HepG2 (cell line): ENCODE data around the gene MGAT5. TPM values are rescaled to one million over a fixed set of nuclear protein-coding genes. Genes with fewer than 3 reads are reported as not detected.

Source experiments
- ATAC-seq: fragments of 200-7000 bp; cut with Tn5 transposase; 3 replicates; pipeline ENCODE4 v1.9.1; 2020; ENCODE audit warnings: mild to moderate bottlenecking, moderate library complexity
- BruUV-seq: library from RNA; stranded (reverse); fragments of 400-500 nt; replicated peaks from 2 replicates; lab custom pipeline; 2021; lab: Mats Ljungman, UMichigan
- CTCF ChIA-PET: fragments of 300-600 bp; formaldehyde crosslinking; extraction: SDS; loops from one replicate; lab custom pipeline; 2021; ENCODE audit warnings: low total read pairs, inconsistent platforms, low intra/inter-chr PET ratio; lab: Yijun Ruan, JAX
- POLR2A ChIA-PET: fragments of 350-600 bp; sonication (Branson Sonifier 250); formaldehyde crosslinking; loops from one replicate; lab custom pipeline; 2020; ENCODE audit warnings: antibody characterized with exemption, inconsistent platforms; lab: Yijun Ruan, JAX
- DNase-seq: peaks from one replicate; pipeline ENCODE4 v3.0.0-alpha.2; 2015; ENCODE audit warnings: low spot score
- FAIRE-seq: peaks from 3 replicates; lab custom pipeline; 2011; peaks lifted over from hg19 to GRCh38; lab: Jason Lieb, UNC
- H2AFZ ChIP-seq: one replicate; pipeline ENCODE4 v1.6.1; 2011; ENCODE audit warnings: low read length, inconsistent platforms
- H3K27ac ChIP-seq: fragments of 300-600 bp; 3 replicates; pipeline ENCODE4 v1.8.0; 2011; ENCODE audit warnings: mixed run types, mild to moderate bottlenecking, mixed read lengths, low read length, inconsistent platforms; ENCODE audit not compliant: insufficient read depth; ENCODE audit errors: extremely low read length
- H3K27me3 ChIP-seq, 2 experiments: fragments of 200-600 bp in 1 of 2; 2 replicates in 1 of 2; 3 replicates in 1 of 2; pipeline versions ENCODE4 v1.6.0 to v1.8.0; 2011; ENCODE audit warnings: low read length in 2 of 2, mild to moderate bottlenecking in 2 of 2, moderate library complexity in 2 of 2, inconsistent platforms in 1 of 2; ENCODE audit not compliant: insufficient read depth in 2 of 2, control insufficient read depth in 1 of 2
- H3K36me3 ChIP-seq, 2 experiments: fragments of 200-600 bp in 1 of 2; replicated peaks in 1 of 2; 2 replicates in 1 of 2; 3 replicates in 1 of 2; pipeline versions ENCODE4 v1.5.1 to v1.8.0; 2011; ENCODE audit warnings: low read length in 2 of 2, inconsistent platforms in 1 of 2; ENCODE audit not compliant: insufficient read depth in 2 of 2, control insufficient read depth in 1 of 2
- H3K4me1 ChIP-seq: 2 replicates; pipeline ENCODE4 v1.5.1; 2012; ENCODE audit warnings: low read length, inconsistent platforms; ENCODE audit not compliant: insufficient read depth
- H3K4me2 ChIP-seq: 2 replicates; pipeline ENCODE4 v1.6.0; 2011; ENCODE audit warnings: low read depth, low read length, inconsistent platforms
- H3K4me3 ChIP-seq, 3 experiments: fragments of 200-600 bp in 1 of 3; sonication (generic), shearing (Covaris generic) in 1 of 3; replicated peaks in 1 of 3; 2 replicates each; pipeline ENCODE4 v1.5.1; 2011 to 2016; ENCODE audit warnings: low read length in 3 of 3, inconsistent platforms in 2 of 3, low read depth in 2 of 3, mild to moderate bottlenecking in 2 of 3, control low read depth in 1 of 3, mixed read lengths in 1 of 3; ENCODE audit not compliant: insufficient read depth in 1 of 3
- H3K79me2 ChIP-seq: one replicate; pipeline ENCODE4 v1.6.1; 2011; ENCODE audit warnings: low read length, inconsistent platforms; ENCODE audit not compliant: insufficient read depth
- H3K9ac ChIP-seq: 2 replicates; pipeline ENCODE4 v1.6.0; 2011; ENCODE audit warnings: mild to moderate bottlenecking, low read depth, low read length, inconsistent platforms; ENCODE audit not compliant: insufficient read depth
- H3K9me3 ChIP-seq: 2 replicates; pipeline ENCODE4 v1.5.1; 2012; ENCODE audit warnings: mild to moderate bottlenecking, low read length
- H4K20me1 ChIP-seq: 2 replicates; pipeline ENCODE4 v1.6.0; 2011; ENCODE audit warnings: inconsistent platforms, mild to moderate bottlenecking, low read length, moderate library complexity; ENCODE audit not compliant: insufficient read depth
- CHD4 ChIP-seq: fragments of 200-600 bp; sonication (generic); IDR thresholded peaks from 2 replicates; pipeline ENCODE4 v1.7.0; 2017; ENCODE audit warnings: mild to moderate bottlenecking, low read length, borderline replicate concordance
- EZH2 ChIP-seq: conservative IDR thresholded peaks from 2 replicates; pipeline ENCODE4 v1.6.1; 2012; ENCODE audit warnings: mild to moderate bottlenecking, low read depth, low read length, moderate library complexity
- ONECUT2 ChIP-seq: sonication (generic); formaldehyde crosslinking; IDR thresholded peaks from 2 replicates; pipeline ENCODE4 v1.4.0; 2020; ENCODE audit warnings: missing genetic modification reagents
- PAWR ChIP-seq: sonication (generic); formaldehyde crosslinking; IDR thresholded peaks from 2 replicates; pipeline ENCODE4 v1.4.0; 2020; ENCODE audit warnings: missing genetic modification reagents, mild to moderate bottlenecking, borderline replicate concordance
- PHF5A ChIP-seq: IDR thresholded peaks from one replicate; pipeline ENCODE4 v1.6.1; 2018; ENCODE audit warnings: low read depth, missing genetic modification reagents; ENCODE audit not compliant: unreplicated experiment
- RBM39 ChIP-seq: fragments of 200-400 bp; formaldehyde crosslinking; IDR thresholded peaks from one replicate; pipeline ENCODE4 v1.6.1; 2018; ENCODE audit warnings: antibody characterized with exemption, mild to moderate bottlenecking, low read depth, low read length; ENCODE audit not compliant: poor library complexity, severe bottlenecking
- TBL1XR1 ChIP-seq: fragments of 150-350 bp; IDR thresholded peaks from 2 replicates; pipeline ENCODE4 v1.6.1; 2014; ENCODE audit warnings: borderline replicate concordance, low read length; ENCODE audit not compliant: partially characterized antibody
- TCF7 ChIP-seq: sonication (generic); IDR thresholded peaks from 2 replicates; pipeline ENCODE4 v1.6.1; 2016; ENCODE audit warnings: antibody characterized with exemption, low read depth
- THAP11 ChIP-seq: IDR thresholded peaks from 2 replicates; pipeline ENCODE4 v1.6.1; 2016; ENCODE audit warnings: missing biosample characterization, missing genetic modification reagents
- ZNF460 ChIP-seq: sonication (generic); formaldehyde crosslinking; IDR thresholded peaks from 2 replicates; pipeline ENCODE4 v1.5.1; 2020; ENCODE audit warnings: missing genetic modification reagents, mild to moderate bottlenecking, borderline replicate concordance
- WGBS: methylation state at CpG from one replicate; pipeline ENCODE4 v1.1.6; 2017; ENCODE audit warnings: low lambda C conversion rate; 5-methylcytosine and 5-hydroxymethylcytosine counted together
- in situ Hi-C: cut with HindIII; loops from 2 replicates; pipeline ENCODE4 v1.10.0; 2017; ENCODE audit warnings: low pct_unique_long_range_greater_than_20kb; ENCODE audit not compliant: extremely low pct_ligation_motif_present
- intact Hi-C: fragments of 100-400 bp; cut with micrococcal nuclease; formaldehyde crosslinking; loops from one replicate; pipeline ENCODE4 v1.10.0; 2022; ENCODE audit not compliant: unreplicated experiment
- polyA plus RNA-seq, 8 experiments: library from polyadenylated mRNA; depleted of rRNA in 3 of 8; stranded (reverse) in 7 of 8; unstranded in 1 of 8; fragments of >200 nt; fragmentation: Illumina TruSeq in 4 of 8; extraction: Trizol in 4 of 8; gene quantifications; 2 replicates each; pipeline versions ENCODE4 v1.2.1 to v1.2.3, GENCODE V29; 2011 to 2016; ENCODE audit warnings: low read depth in 4 of 8, missing spikeins in 1 of 8, mixed read lengths in 1 of 8; ENCODE audit not compliant: insufficient read depth in 1 of 8
- total RNA-seq, 5 experiments: library from RNA; depleted of rRNA; stranded (reverse); fragments of >200 nt; fragmentation: Illumina TruSeq; extraction: Trizol; gene quantifications; 2 replicates each; pipeline ENCODE4 v1.2.3, GENCODE V29; 2016; ENCODE audit warnings: low read depth in 1 of 5
- TF ChIP-seq, protein P1 (sequence below): sonication (generic); formaldehyde crosslinking; IDR thresholded peaks from 2 replicates; pipeline ENCODE4 v1.5.1; 2020; ENCODE audit warnings: mild to moderate bottlenecking, missing genetic modification reagents, borderline replicate concordance
- TF ChIP-seq, protein P2 (sequence below): sonication (generic); formaldehyde crosslinking; IDR thresholded peaks from 2 replicates; pipeline ENCODE4 v1.4.0; 2020; ENCODE audit warnings: missing genetic modification reagents
- TF ChIP-seq, protein P3 (sequence below): sonication (generic); formaldehyde crosslinking; IDR thresholded peaks from one replicate; pipeline ENCODE4 v1.5.1; 2020; ENCODE audit warnings: mild to moderate bottlenecking, missing genetic modification reagents; ENCODE audit errors: not compliant biosample characterization
- TF ChIP-seq, protein P4 (sequence below): sonication (generic); formaldehyde crosslinking; IDR thresholded peaks from 2 replicates; pipeline ENCODE4 v1.8.0; 2023; ENCODE audit warnings: mild to moderate bottlenecking, missing genetic modification reagents

Gene MGAT5
- total and polyA plus RNA-seq, 2 of the 13 experiments (the other 11 are each of a cell fraction or from before 2014, with no cell fraction given) = 33.1 to 60.2 TPM

DNA sequence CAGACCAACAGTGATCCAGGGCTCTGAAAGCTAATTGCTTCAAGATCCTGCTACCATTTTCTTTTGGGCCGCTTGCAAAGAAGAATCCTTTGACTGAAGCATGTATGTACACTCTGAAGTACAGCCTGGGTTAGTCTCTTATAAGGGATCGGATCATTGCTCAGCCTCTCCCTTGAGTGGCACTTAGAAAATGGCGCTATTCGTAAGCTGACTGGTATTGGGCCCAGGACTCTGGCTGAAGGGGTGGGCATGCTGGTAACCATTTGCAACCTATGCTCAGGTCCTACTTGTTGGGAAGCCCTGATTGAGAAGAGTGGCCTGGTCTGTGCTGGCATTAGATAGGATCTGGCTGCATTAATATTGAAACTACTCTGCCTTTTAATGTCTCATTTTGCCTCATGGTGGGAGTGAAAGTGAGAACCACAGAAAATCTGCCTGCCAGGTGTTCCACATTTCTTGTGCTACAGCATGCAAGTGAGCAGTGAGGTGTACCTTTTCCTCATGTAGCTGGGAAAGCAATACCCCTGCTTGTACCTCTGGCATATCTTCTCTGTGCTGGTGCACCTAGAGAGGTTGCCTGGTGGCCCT, 661 bp upstream of the MGAT5 start:
- no peaks in the 10 kb centered on the region for H3K27me3 ChIP-seq
- no peaks in the 10 kb centered on the region for H4K20me1 ChIP-seq
- ATAC-seq (no peak), FAIRE-seq (no peak), DNase-seq (no peak)
- CTCF ChIA-PET = no interaction called here
- no peak overlapping the region for H3K27ac ChIP-seq
- peaks cover 9 to 26% of the 10 kb centered on the region in 2 experiments for H3K36me3 ChIP-seq
- POLR2A ChIA-PET = no interaction called here
- BruUV-seq = no TSS peak
- no peak overlapping the region for H2AFZ ChIP-seq
- H3K4me1 ChIP-seq = no peaks in the 10 kb centered on the region
- no peak overlapping the region for H3K4me2 ChIP-seq
- no peak overlapping the region for H3K4me3 ChIP-seq
- H3K9ac ChIP-seq = no peak overlapping the region
- WGBS = 96% methylated on average over 4 of the region's 4 CpGs
- H3K9me3 ChIP-seq = no peaks in the 10 kb centered on the region
- peaks cover 13% of the 10 kb centered on the region for H3K79me2 ChIP-seq
- intact Hi-C loops = no loop called here
- in situ Hi-C loops = no loop called here
- TF ChIP-seq, protein P1, sequence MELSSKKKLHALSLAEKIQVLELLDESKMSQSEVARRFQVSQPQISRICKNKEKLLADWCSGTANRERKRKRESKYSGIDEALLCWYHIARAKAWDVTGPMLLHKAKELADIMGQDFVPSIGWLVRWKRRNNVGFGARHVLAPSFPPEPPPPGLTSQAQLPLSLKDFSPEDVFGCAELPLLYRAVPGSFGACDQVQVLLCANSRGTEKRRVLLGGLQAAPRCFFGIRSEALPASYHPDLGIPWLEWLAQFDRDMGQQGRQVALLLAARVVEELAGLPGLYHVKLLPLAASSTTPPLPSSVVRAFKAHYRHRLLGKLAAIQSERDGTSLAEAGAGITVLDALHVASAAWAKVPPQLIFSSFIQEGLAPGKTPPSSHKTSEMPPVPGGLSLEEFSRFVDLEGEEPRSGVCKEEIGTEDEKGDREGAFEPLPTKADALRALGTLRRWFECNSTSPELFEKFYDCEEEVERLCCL (CRISPR knock-in tag) = no peak
- TF ChIP-seq CHD4 (no peak), THAP11 (CRISPR knock-in tag) (no peak), TBL1XR1 (no peak), PHF5A (CRISPR knock-in tag) (no peak), EZH2 (no peak), RBM39 (no peak), TCF7 (no peak), ZNF460 (CRISPR knock-in tag) (no peak), PAWR (no peak), ONECUT2 (CRISPR knock-in tag) (no peak)
- TF ChIP-seq, protein P2, sequence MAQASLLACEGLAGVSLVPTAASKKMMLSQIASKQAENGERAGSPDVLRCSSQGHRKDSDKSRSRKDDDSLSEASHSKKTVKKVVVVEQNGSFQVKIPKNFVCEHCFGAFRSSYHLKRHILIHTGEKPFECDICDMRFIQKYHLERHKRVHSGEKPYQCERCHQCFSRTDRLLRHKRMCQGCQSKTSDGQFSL (CRISPR knock-in tag) = no peak
- TF ChIP-seq, protein P3, sequence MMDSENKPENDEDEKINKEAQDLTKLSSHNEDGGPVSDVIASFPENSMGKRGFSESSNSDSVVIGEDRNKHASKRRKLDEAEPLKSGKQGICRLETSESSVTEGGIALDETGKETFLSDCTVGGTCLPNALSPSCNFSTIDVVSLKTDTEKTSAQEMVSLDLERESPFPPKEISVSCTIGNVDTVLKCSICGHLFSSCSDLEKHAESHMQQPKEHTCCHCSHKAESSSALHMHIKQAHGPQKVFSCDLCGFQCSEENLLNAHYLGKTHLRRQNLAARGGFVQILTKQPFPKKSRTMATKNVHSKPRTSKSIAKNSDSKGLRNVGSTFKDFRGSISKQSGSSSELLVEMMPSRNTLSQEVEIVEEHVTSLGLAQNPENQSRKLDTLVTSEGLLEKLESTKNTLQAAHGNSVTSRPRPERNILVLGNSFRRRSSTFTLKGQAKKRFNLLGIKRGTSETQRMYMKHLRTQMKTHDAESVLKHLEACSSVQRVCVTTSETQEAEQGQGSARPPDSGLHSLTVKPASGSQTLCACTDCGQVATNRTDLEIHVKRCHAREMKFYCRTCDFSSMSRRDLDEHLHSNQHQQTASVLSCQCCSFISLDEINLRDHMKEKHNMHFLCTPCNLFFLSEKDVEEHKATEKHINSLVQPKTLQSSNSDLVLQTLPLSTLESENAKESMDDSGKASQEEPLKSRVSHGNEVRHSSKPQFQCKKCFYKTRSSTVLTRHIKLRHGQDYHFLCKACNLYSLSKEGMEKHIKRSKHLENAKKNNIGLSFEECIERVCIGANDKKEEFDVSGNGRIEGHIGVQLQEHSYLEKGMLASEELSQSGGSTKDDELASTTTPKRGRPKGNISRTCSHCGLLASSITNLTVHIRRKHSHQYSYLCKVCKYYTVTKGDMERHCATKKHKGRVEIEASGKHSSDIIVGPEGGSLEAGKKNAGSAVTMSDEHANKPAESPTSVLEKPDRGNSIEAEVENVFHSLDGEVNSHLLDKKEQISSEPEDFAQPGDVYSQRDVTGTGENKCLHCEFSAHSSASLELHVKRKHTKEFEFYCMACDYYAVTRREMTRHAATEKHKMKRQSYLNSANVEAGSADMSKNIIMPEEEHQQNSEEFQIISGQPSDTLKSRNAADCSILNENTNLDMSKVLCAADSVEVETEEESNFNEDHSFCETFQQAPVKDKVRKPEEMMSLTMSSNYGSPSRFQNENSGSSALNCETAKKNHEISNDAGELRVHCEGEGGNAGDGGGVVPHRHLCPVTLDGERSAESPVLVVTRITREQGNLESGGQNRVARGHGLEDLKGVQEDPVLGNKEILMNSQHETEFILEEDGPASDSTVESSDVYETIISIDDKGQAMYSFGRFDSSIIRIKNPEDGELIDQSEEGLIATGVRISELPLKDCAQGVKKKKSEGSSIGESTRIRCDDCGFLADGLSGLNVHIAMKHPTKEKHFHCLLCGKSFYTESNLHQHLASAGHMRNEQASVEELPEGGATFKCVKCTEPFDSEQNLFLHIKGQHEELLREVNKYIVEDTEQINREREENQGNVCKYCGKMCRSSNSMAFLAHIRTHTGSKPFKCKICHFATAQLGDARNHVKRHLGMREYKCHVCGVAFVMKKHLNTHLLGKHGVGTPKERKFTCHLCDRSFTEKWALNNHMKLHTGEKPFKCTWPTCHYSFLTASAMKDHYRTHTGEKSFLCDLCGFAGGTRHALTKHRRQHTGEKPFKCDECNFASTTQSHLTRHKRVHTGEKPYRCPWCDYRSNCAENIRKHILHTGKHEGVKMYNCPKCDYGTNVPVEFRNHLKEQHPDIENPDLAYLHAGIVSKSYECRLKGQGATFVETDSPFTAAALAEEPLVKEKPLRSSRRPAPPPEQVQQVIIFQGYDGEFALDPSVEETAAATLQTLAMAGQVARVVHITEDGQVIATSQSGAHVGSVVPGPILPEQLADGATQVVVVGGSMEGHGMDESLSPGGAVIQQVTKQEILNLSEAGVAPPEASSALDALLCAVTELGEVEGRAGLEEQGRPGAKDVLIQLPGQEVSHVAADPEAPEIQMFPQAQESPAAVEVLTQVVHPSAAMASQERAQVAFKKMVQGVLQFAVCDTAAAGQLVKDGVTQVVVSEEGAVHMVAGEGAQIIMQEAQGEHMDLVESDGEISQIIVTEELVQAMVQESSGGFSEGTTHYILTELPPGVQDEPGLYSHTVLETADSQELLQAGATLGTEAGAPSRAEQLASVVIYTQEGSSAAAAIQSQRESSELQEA (CRISPR knock-in tag) = no peak
- TF ChIP-seq, protein P4, sequence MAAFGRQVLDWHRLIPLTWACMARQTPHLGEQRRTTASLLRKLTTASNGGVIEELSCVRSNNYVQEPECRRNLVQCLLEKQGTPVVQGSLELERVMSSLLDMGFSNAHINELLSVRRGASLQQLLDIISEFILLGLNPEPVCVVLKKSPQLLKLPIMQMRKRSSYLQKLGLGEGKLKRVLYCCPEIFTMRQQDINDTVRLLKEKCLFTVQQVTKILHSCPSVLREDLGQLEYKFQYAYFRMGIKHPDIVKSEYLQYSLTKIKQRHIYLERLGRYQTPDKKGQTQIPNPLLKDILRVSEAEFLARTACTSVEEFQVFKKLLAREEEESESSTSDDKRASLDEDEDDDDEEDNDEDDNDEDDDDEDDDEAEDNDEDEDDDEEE (CRISPR knock-in tag) = no peak
